ENCODE results near the gene C2CD2.
"Not testable (repeated sequence)": the region's sequence is repeated elsewhere in the genome, so short reads cannot be mapped to it uniquely, and the experiment has no call there.

Gene C2CD2

GRCh38 chr21:41956926-41957729 is 3.3 kb upstream of the C2CD2 start:
- no peak for DNase-seq

GRCh38 chr21:41955516-41955915 is 1.7 kb upstream of the C2CD2 start:
- DNase-seq, result no peak

GRCh38 chr21:41954654-41955499 is 1.1 kb upstream of the C2CD2 start:
- DNase-seq, result peak in 1 of 5 experiments; percentile 48

GRCh38 chr21:41953249-41953830 is 478 bp downstream of the C2CD2 start:
- no peak for DNase-seq

- DNase-seq, result no peak
These were observed 1.1 kb downstream of the C2CD2 start for GRCh38 chr21:41952568-41953248.

GRCh38 chr21:41951876-41952567 is 1.8 kb downstream of the C2CD2 start:
- DNase-seq, result no peak

GRCh38 chr21:41950941-41951351 is 2.9 kb downstream of the C2CD2 start:
- DNase-seq, result no peak

GRCh38 chr21:41949631-41950030 is 4.2 kb downstream of the C2CD2 start:
- not testable (repeated sequence) for DNase-seq

GRCh38 chr21:41948901-41949300 is 4.9 kb downstream of the C2CD2 start:
- no peak for DNase-seq

- no peak for DNase-seq
These were observed 5.5 kb downstream of the C2CD2 start for GRCh38 chr21:41948078-41948895.

GRCh38 chr21:41945982-41946381 is 7.8 kb downstream of the C2CD2 start:
- DNase-seq, result no peak

GRCh38 chr21:41943851-41944250 is 10.0 kb downstream of the C2CD2 start:
- DNase-seq, result no peak

- DNase-seq, result no peak
These were observed 11.4 kb downstream of the C2CD2 start for GRCh38 chr21:41942457-41942856.

- no peak for DNase-seq
These were observed 11.9 kb downstream of the C2CD2 start for GRCh38 chr21:41941941-41942340.

- no peak for DNase-seq
These were observed 13.4 kb downstream of the C2CD2 start for GRCh38 chr21:41940431-41940830.

- DNase-seq, result no peak
These were observed 14.4 kb downstream of the C2CD2 start for GRCh38 chr21:41939391-41939790.

- DNase-seq, result no peak
These were observed 20.3 kb downstream of the C2CD2 start for GRCh38 chr21:41933313-41934079.

GRCh38 chr21:41932576-41933312 is 21.1 kb downstream of the C2CD2 start:
- no peak for DNase-seq

GRCh38 chr21:41932191-41932575 is 21.6 kb downstream of the C2CD2 start:
- DNase-seq, result no peak

GRCh38 chr21:41931041-41931451 is 22.8 kb downstream of the C2CD2 start:
- no peak for DNase-seq
